HFFc6 (cell line): ENCODE measurements around the gene UBE4B. TPM values are rescaled to one million over a fixed set of nuclear protein-coding genes. Genes with fewer than 3 reads are reported as not detected.
"Not testable (repeated sequence)": the region's sequence is repeated elsewhere in the genome, so short reads cannot be mapped to it uniquely, and the experiment has no call there.

ENCODE experiments used
- DNase-seq: peaks from one replicate; pipeline ENCODE4 v3.0.0-alpha.2; 2018
- H3K27ac Mint-ChIP-seq: 2 replicates; pipeline ENCODE4 v1.8.0; 2020; ENCODE audit warnings: mild to moderate bottlenecking, mixed read lengths
- H3K27me3 Mint-ChIP-seq: 2 replicates; pipeline ENCODE4 v1.8.0; 2021; ENCODE audit warnings: mild to moderate bottlenecking, moderate library complexity, mixed read lengths; ENCODE audit not compliant: insufficient read depth
- H3K36me3 Mint-ChIP-seq: 2 replicates; pipeline ENCODE4 v1.8.0; 2021; ENCODE audit warnings: low read depth, mixed read lengths
- H3K4me1 Mint-ChIP-seq: 2 replicates; pipeline ENCODE4 v1.8.0; 2020; ENCODE audit warnings: low read depth, mixed read lengths
- H3K4me3 Mint-ChIP-seq: 2 replicates; pipeline ENCODE4 v1.8.0; 2020; ENCODE audit warnings: mild to moderate bottlenecking, moderate library complexity, mixed read lengths
- H3K9me3 Mint-ChIP-seq: 2 replicates; pipeline ENCODE4 v1.8.0; 2020; ENCODE audit warnings: mild to moderate bottlenecking, mixed read lengths
- CTCF ChIP-seq: fragments of 200-600 bp; sonication (generic); IDR thresholded peaks from 2 replicates; pipeline ENCODE4 v1.5.0; 2021; ENCODE audit warnings: antibody characterized with exemption, mild to moderate bottlenecking
- total RNA-seq, 6 experiments: library from RNA; stranded (reverse); fragmentation: NEBNext Ultra II Directional; extraction: Animal tissue kit (Norgen Biotek cat#: 25700); gene quantifications; 2 replicates in 1 of 6; 3 replicates in 5 of 6; pipeline ENCODE4 v1.2.3, GENCODE V29; 2021

Gene UBE4B
- total RNA-seq, 6 experiments from 2014 or later: 46.2 to 66.0 (median 58.6) TPM

GRCh38 chr1:9992910-9993309 lies 39.8 kb upstream of the UBE4B start:
- Mint-ChIP-seq H3K9me3 (no peaks in the 10 kb centered on the region), H3K27me3 (peaks cover 2% of the 10 kb centered on the region), H3K4me1 (peaks cover 7% of the 10 kb centered on the region), H3K4me3 (no peak overlapping the region), H3K27ac (no peak overlapping the region), H3K36me3 (no peaks in the 10 kb centered on the region)
- no peak for TF ChIP-seq CTCF
- DNase-seq: no peak

GRCh38 chr1:9993561-9994075 lies 39.1 kb upstream of the UBE4B start:
- Mint-ChIP-seq H3K27me3 (peaks cover 5% of the 10 kb centered on the region), H3K4me1 (peaks cover 7% of the 10 kb centered on the region), H3K9me3 (peaks cover 3% of the 10 kb centered on the region), H3K27ac (no peak overlapping the region), H3K4me3 (no peak overlapping the region), H3K36me3 (peaks cover 2% of the 10 kb centered on the region; the same call in 1 of the 2 replicates)
- DNase-seq: no peak
- no peak for TF ChIP-seq CTCF

- peaks cover 7% of the 10 kb centered on the region for H3K27me3 Mint-ChIP-seq
- H3K36me3 Mint-ChIP-seq: peaks cover 5% of the 10 kb centered on the region; the same call in 1 of the 2 replicates
- H3K4me3 Mint-ChIP-seq: peak within 1 kb of the TSS; percentile 72
- H3K4me1 Mint-ChIP-seq: peaks cover 7% of the 10 kb centered on the region
- H3K27ac Mint-ChIP-seq: no peak within 1 kb of the TSS
- H3K9me3 Mint-ChIP-seq: peaks cover 8% of the 10 kb centered on the region
- DNase-seq: peak; percentile 7
- TF ChIP-seq CTCF: no peak
Observed at GRCh38 chr1:9996624-9997582, 35.9 kb upstream of the UBE4B start, which contains the start of gene RBP7. TSS of gene RBP7 (plus strand) at chr1:9997228. CDS start at chr1:9997259, 31 bp downstream.

- Mint-ChIP-seq H3K9me3 (peaks cover 8% of the 10 kb centered on the region), H3K4me3 (no peak overlapping the region), H3K36me3 (peaks cover 5% of the 10 kb centered on the region; the same call in 1 of the 2 replicates), H3K27me3 (peaks cover 13% of the 10 kb centered on the region), H3K27ac (no peak overlapping the region), H3K4me1 (peaks cover 7% of the 10 kb centered on the region)
- no peak for TF ChIP-seq CTCF
- DNase-seq: no peak
Observed at GRCh38 chr1:10001016-10001665, 31.6 kb upstream of the UBE4B start.

GRCh38 chr1:10005248-10005647 lies 27.5 kb upstream of the UBE4B start:
- not testable (repeated sequence) for H3K4me1 Mint-ChIP-seq, H3K4me3 Mint-ChIP-seq, H3K9me3 Mint-ChIP-seq, H3K36me3 Mint-ChIP-seq, DNase-seq, H3K27ac Mint-ChIP-seq, H3K27me3 Mint-ChIP-seq
